Measurements from ENCODE around the gene CAMSAP3.

The CAMSAP3 gene

GRCh38 chr19:7624810-7625209 lies 29.1 kb downstream of the CAMSAP3 start:
- Histone ChIP-seq H3K4me3 (ENCODE audit: low read depth, low read length, poor library complexity, severe bottlenecking) (no peak overlapping the region), H3K36me3 (ENCODE audit: insufficient read depth, low read length) (peaks cover 50% of the 10 kb centered on the region), H4K20me1 (ENCODE audit: insufficient read depth, low read length) (no peaks in the 10 kb centered on the region)

DNA sequence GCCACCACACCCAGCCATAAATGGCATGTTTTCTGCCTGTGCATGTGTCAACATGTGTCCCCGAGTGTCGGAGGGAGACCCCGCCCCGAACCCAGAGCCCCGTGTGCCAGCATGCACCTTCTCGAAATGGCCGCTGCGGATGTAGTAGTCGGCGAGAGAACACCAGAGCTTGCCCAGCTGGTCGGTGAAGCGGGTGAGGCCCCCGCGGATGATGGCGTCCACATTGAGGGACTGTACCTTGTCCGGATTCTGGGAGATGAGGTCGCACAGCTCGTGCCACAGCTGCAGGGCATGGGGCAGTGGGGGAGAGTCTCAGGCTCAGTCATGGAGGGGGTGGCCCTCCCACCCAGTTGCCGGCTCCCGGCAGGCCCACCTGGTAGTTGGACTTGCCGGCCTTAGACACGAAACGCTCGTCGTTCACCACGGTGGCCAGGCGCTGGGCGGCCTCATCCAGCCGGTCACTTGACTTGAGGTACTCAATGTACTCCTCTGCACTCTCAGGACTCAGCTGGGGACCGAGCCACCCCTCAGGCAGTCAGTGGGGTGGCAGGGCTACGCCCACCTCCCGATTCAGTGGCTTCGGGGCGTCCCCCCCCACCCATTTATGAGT lies 30.2 kb downstream of the CAMSAP3 start:
- no peak overlapping the region for H3K4me2 ChIP-seq (ENCODE audit: low read length)
- H3K4me3 ChIP-seq (ENCODE audit: low read depth, low read length, poor library complexity, severe bottlenecking) = no peak overlapping the region
- no peaks in the 10 kb centered on the region for H3K9me3 ChIP-seq (ENCODE audit: low read length)
- H3F3A ChIP-seq (ENCODE audit: insufficient read depth, low read length) = no peaks in the 10 kb centered on the region
- no peak overlapping the region for H2AFZ ChIP-seq (ENCODE audit: low read length)
- peaks cover 44% of the 10 kb centered on the region for H3K36me3 ChIP-seq (ENCODE audit: insufficient read depth, low read length)
- H4K20me1 ChIP-seq (ENCODE audit: insufficient read depth, low read length) = no peaks in the 10 kb centered on the region
- peaks cover 21% of the 10 kb centered on the region for H3K4me1 ChIP-seq (ENCODE audit: insufficient read depth, low read length, severe bottlenecking)
- H3K9me2 ChIP-seq (ENCODE audit: low read depth, low read length) = no peaks in the 10 kb centered on the region
- TF ChIP-seq, protein P1, sequence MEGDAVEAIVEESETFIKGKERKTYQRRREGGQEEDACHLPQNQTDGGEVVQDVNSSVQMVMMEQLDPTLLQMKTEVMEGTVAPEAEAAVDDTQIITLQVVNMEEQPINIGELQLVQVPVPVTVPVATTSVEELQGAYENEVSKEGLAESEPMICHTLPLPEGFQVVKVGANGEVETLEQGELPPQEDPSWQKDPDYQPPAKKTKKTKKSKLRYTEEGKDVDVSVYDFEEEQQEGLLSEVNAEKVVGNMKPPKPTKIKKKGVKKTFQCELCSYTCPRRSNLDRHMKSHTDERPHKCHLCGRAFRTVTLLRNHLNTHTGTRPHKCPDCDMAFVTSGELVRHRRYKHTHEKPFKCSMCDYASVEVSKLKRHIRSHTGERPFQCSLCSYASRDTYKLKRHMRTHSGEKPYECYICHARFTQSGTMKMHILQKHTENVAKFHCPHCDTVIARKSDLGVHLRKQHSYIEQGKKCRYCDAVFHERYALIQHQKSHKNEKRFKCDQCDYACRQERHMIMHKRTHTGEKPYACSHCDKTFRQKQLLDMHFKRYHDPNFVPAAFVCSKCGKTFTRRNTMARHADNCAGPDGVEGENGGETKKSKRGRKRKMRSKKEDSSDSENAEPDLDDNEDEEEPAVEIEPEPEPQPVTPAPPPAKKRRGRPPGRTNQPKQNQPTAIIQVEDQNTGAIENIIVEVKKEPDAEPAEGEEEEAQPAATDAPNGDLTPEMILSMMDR (IDR thresholded peaks at IDR 0.05; ENCODE audit: low read length) = no peak
- TF ChIP-seq EZH2 (IDR thresholded peaks at IDR 0.05; ENCODE audit: borderline replicate concordance, low read length) = no peak
- H3K9ac ChIP-seq (ENCODE audit: low read length) = no peak overlapping the region
- H3K79me2 ChIP-seq (ENCODE audit: insufficient read depth, low read length) = peaks cover 27% of the 10 kb centered on the region
- no peak overlapping the region for H3K27ac ChIP-seq (ENCODE audit: low read depth, low read length, poor library complexity, severe bottlenecking)
- H3K27me3 ChIP-seq (ENCODE audit: insufficient read depth, low read length) = no peaks in the 10 kb centered on the region

More at GRCh38 chr19:7624810-7625209, 29.1 kb downstream of the CAMSAP3 start:
- H3K4me1 ChIP-seq (ENCODE audit: insufficient read depth, low read length, severe bottlenecking) = peaks cover 12% of the 10 kb centered on the region
- no peak overlapping the region for H3K4me2 ChIP-seq (ENCODE audit: low read length)
- no peaks in the 10 kb centered on the region for H3K9me2 ChIP-seq (ENCODE audit: low read depth, low read length)
- TF ChIP-seq EZH2 (IDR thresholded peaks at IDR 0.05; ENCODE audit: borderline replicate concordance, low read length) = no peak
- TF ChIP-seq, protein P1 (IDR thresholded peaks at IDR 0.05; ENCODE audit: low read length) = no peak
- no peaks in the 10 kb centered on the region for H3K27me3 ChIP-seq (ENCODE audit: insufficient read depth, low read length)
- H3F3A ChIP-seq (ENCODE audit: insufficient read depth, low read length) = no peaks in the 10 kb centered on the region
- peaks cover 19% of the 10 kb centered on the region for H3K79me2 ChIP-seq (ENCODE audit: insufficient read depth, low read length)
- H3K9ac ChIP-seq (ENCODE audit: low read length) = no peak overlapping the region
- H2AFZ ChIP-seq (ENCODE audit: low read length) = no peak overlapping the region
- H3K9me3 ChIP-seq (ENCODE audit: low read length) = no peaks in the 10 kb centered on the region
- no peak overlapping the region for H3K27ac ChIP-seq (ENCODE audit: low read depth, low read length, poor library complexity, severe bottlenecking)

DNA sequence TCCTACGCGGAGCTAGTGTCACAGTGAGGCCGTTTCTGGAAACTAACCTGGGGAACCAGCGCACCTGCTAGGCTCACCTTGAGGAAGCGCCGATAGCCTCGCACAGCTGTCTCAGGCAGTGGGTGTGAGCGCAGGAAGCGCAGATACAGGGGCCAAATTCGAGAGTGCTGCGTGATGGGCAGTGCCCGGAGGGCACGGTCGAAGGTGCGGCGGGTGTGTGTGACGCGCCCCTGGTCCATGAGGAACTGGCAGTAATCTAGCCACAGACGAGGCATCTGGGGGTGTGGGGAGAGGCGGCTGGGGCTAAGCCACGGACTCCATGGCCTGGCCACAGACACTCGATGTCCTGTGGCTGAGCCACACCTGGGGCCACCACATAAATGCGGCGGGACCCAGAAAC lies 31.5 kb downstream of the CAMSAP3 start:
- peaks cover 27% of the 10 kb centered on the region for H3K79me2 ChIP-seq (ENCODE audit: insufficient read depth, low read length)
- H2AFZ ChIP-seq (ENCODE audit: low read length) = no peak overlapping the region
- H3K27me3 ChIP-seq (ENCODE audit: insufficient read depth, low read length) = no peaks in the 10 kb centered on the region
- TF ChIP-seq, protein P1 (IDR thresholded peaks at IDR 0.05; ENCODE audit: low read length) = no peak
- H3K9me3 ChIP-seq (ENCODE audit: low read length) = no peaks in the 10 kb centered on the region
- H3K4me3 ChIP-seq (ENCODE audit: low read depth, low read length, poor library complexity, severe bottlenecking) = no peak overlapping the region
- peaks cover 23% of the 10 kb centered on the region for H3K4me1 ChIP-seq (ENCODE audit: insufficient read depth, low read length, severe bottlenecking)
- no peaks in the 10 kb centered on the region for H3F3A ChIP-seq (ENCODE audit: insufficient read depth, low read length)
- H3K27ac ChIP-seq (ENCODE audit: low read depth, low read length, poor library complexity, severe bottlenecking) = no peak overlapping the region
- H3K4me2 ChIP-seq (ENCODE audit: low read length) = no peak overlapping the region
- H3K36me3 ChIP-seq (ENCODE audit: insufficient read depth, low read length) = peaks cover 33% of the 10 kb centered on the region
- no peaks in the 10 kb centered on the region for H3K9me2 ChIP-seq (ENCODE audit: low read depth, low read length)
- H4K20me1 ChIP-seq (ENCODE audit: insufficient read depth, low read length) = no peaks in the 10 kb centered on the region
- H3K9ac ChIP-seq (ENCODE audit: low read length) = no peak overlapping the region
